SK-N-MC (cell line): ENCODE results near the gene MAGI1.

Experiments used
- EZH2 ChIP-seq: fragments of 200-600 bp; sonication (generic); IDR thresholded peaks from one replicate; pipeline ENCODE4 v1.6.1; 2017; ENCODE audit warnings: antibody characterized with exemption
- POLR2AphosphoS5 ChIP-seq: IDR thresholded peaks from 2 replicates; pipeline ENCODE4 v1.6.1; 2012; ENCODE audit warnings: mild to moderate bottlenecking, low read depth, low read length, borderline replicate concordance

GRCh38 chr3:65347166-65347565 lies 691.6 kb downstream of the MAGI1 start:
- TF ChIP-seq POLR2AphosphoS5 = no peak
- no peak for TF ChIP-seq EZH2
